HG02610 (cell line): ENCODE measurements around the gene BLM.
"Not testable (repeated sequence)": the region's sequence is repeated elsewhere in the genome, so short reads cannot be mapped to it uniquely, and the experiment has no call there.

Experiments
- ATAC-seq: cut with Tn5 transposase; IDR thresholded peaks from one replicate; pipeline ENCODE4 v1.9.1; 2021; ENCODE audit warnings: mild to moderate bottlenecking, moderate library complexity; ENCODE audit not compliant: unreplicated experiment

The BLM gene

GRCh38 chr15:90818251-90819210 lies 101.4 kb downstream of the BLM start:
- ATAC-seq, result no peak

- no peak for ATAC-seq
Observed at GRCh38 chr15:90819390-90819789, 102.2 kb downstream of the BLM start.

GRCh38 chr15:90819850-90820249 lies 102.7 kb downstream of the BLM start:
- ATAC-seq, result no peak

GRCh38 chr15:90820481-90820880 lies 103.3 kb downstream of the BLM start:
- no peak for ATAC-seq

- no peak for ATAC-seq
Observed at GRCh38 chr15:90822204-90822955, 105.2 kb downstream of the BLM start.

GRCh38 chr15:90823455-90823974 lies 106.4 kb downstream of the BLM start:
- ATAC-seq, result no peak

- not testable (repeated sequence) for ATAC-seq
Observed at GRCh38 chr15:90825115-90825899, 108.2 kb downstream of the BLM start.

- not testable (repeated sequence) for ATAC-seq
Observed at GRCh38 chr15:90826206-90826885, 109.2 kb downstream of the BLM start.

- ATAC-seq, result no peak
Observed at GRCh38 chr15:90826886-90827435, 109.8 kb downstream of the BLM start.

GRCh38 chr15:90828111-90828510 lies 111.0 kb downstream of the BLM start:
- ATAC-seq, result no peak

GRCh38 chr15:90829126-90829525 lies 112.0 kb downstream of the BLM start:
- no peak for ATAC-seq

- ATAC-seq, result peak; percentile 58
Observed at GRCh38 chr15:90829942-90830440, 112.8 kb downstream of the BLM start.

GRCh38 chr15:90834626-90835025 lies 117.5 kb downstream of the BLM start:
- ATAC-seq, result no peak

GRCh38 chr15:90836296-90836871 lies 119.2 kb downstream of the BLM start:
- ATAC-seq, result no peak

- no peak for ATAC-seq
Observed at GRCh38 chr15:90837094-90837493, 119.9 kb downstream of the BLM start.

- no peak for ATAC-seq
Observed at GRCh38 chr15:90838139-90838538, 121.0 kb downstream of the BLM start.

- ATAC-seq, result no peak
Observed at GRCh38 chr15:90838544-90838943, 121.4 kb downstream of the BLM start.

- peak; percentile 85 for ATAC-seq
Observed at GRCh38 chr15:90839187-90840071, 122.3 kb downstream of the BLM start.
